BE2C (cell line): ENCODE results near the gene TBX22. TPM values are rescaled to one million over a fixed set of nuclear protein-coding genes. Genes with fewer than 3 reads are reported as not detected.

Source experiments
- DNase-seq: peaks from one replicate; pipeline ENCODE4 v3.0.0-alpha.2; 2020
- H3K27me3 ChIP-seq: fragments of 250-450 bp; sonication (Bioruptor Pico); 2 replicates; pipeline ENCODE4 v1.5.1; 2020; ENCODE audit warnings: mild to moderate bottlenecking
- H3K36me3 ChIP-seq: fragments of 250-450 bp; sonication (Bioruptor Pico); 2 replicates; pipeline ENCODE4 v1.5.1; 2020; ENCODE audit warnings: mild to moderate bottlenecking
- H3K4me1 ChIP-seq: fragments of 250-450 bp; sonication (Bioruptor Pico); 2 replicates; pipeline ENCODE4 v1.5.1; 2020
- H3K4me3 ChIP-seq: 2 replicates; pipeline ENCODE4 v1.5.1; 2011; ENCODE audit warnings: low read depth, low read length
- H3K9me3 ChIP-seq: fragments of 250-450 bp; sonication (Bioruptor Pico); 2 replicates; pipeline ENCODE4 v1.5.1; 2020
- polyA plus RNA-seq: library from polyadenylated mRNA; unstranded; fragments of >200 nt; gene quantifications from one replicate; pipeline ENCODE4 v1.2.1, GENCODE V29; 2012; ENCODE audit warnings: low read depth, missing spikeins; ENCODE audit not compliant: insufficient read length, insufficient read depth
- TF ChIP-seq, protein P1 (sequence below): IDR thresholded peaks from 2 replicates; pipeline ENCODE4 v1.5.1; 2012; ENCODE audit warnings: mild to moderate bottlenecking, low read depth, low read length

The TBX22 gene, protein sequence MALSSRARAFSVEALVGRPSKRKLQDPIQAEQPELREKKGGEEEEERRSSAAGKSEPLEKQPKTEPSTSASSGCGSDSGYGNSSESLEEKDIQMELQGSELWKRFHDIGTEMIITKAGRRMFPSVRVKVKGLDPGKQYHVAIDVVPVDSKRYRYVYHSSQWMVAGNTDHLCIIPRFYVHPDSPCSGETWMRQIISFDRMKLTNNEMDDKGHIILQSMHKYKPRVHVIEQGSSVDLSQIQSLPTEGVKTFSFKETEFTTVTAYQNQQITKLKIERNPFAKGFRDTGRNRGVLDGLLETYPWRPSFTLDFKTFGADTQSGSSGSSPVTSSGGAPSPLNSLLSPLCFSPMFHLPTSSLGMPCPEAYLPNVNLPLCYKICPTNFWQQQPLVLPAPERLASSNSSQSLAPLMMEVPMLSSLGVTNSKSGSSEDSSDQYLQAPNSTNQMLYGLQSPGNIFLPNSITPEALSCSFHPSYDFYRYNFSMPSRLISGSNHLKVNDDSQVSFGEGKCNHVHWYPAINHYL
- 0.74 TPM for polyA plus RNA-seq

DNA sequence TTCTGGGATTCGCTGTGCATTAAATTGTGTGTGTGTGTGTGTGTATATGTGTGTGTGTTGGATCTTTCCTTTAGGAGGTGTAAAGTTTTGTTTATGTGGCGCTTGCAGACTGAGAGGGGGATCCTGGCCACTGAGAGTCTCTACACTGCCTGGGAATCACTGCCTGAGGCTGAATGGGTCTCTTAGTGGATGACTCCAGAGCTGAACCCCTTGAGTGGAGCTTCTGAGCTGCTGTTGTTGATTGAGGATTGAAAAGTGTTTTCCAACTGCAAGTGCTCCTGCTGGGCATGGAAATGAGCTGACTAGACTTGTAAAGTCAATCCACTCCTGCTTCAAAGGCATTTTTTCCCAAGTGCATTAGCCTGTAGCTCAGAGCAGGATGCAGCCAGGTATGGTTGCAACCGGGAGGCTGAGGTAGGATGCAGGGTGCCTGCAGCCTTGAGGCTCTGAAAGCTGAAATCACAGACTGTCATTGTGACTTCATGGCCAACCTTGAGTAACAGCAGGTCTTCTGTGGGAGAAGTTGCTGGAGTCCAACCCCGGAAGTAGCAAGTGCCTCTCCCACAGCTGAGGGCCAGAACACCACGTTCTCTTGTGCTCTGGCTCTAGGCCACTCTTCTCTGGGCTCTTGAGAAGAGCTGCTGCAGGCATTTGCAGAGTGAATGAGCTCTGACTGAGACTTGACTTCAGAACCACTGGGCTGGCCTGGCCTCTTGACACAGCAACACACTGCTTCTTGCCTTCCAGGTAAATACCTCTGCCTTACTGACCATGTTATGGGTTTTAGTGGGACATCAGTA is at the start of gene TBX22:
TBX22 (plus strand) TSS at position 613 of the 800 bp plus-strand sequence. CDS start 7,517 bp downstream, outside the sequence.
- Histone ChIP-seq H3K4me1 (no peaks in the 10 kb centered on the region), H3K36me3 (no peaks in the 10 kb centered on the region), H3K4me3 (no peak within 1 kb of the TSS), H3K9me3 (no peaks in the 10 kb centered on the region), H3K27me3 (no peaks in the 10 kb centered on the region)
- TF ChIP-seq, protein P1, sequence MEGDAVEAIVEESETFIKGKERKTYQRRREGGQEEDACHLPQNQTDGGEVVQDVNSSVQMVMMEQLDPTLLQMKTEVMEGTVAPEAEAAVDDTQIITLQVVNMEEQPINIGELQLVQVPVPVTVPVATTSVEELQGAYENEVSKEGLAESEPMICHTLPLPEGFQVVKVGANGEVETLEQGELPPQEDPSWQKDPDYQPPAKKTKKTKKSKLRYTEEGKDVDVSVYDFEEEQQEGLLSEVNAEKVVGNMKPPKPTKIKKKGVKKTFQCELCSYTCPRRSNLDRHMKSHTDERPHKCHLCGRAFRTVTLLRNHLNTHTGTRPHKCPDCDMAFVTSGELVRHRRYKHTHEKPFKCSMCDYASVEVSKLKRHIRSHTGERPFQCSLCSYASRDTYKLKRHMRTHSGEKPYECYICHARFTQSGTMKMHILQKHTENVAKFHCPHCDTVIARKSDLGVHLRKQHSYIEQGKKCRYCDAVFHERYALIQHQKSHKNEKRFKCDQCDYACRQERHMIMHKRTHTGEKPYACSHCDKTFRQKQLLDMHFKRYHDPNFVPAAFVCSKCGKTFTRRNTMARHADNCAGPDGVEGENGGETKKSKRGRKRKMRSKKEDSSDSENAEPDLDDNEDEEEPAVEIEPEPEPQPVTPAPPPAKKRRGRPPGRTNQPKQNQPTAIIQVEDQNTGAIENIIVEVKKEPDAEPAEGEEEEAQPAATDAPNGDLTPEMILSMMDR, result no peak
- DNase-seq, result no peak

DNA sequence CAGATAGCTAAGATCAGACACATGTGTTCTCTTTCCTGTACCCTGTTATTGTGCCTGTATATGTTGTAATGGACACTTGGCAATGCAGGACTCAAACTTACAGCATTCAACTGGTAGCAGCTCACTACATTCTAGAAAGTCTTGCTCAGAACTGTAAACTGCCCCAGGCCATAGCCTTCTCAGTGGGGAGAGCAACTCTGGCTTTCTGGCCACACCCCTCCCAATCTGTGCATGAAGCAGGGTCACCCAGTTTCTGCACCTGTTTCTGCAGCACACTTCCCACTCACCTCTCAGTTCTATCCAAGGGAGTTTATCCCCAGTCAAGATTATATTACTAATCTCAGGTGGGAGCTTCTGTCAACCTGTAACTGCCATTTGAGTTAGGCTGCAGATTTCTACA is 38.9 kb upstream of the TBX22 start:
- no peaks in the 10 kb centered on the region for H3K4me1 ChIP-seq
- TF ChIP-seq, protein P1, result no peak
- H3K9me3 ChIP-seq, result no peaks in the 10 kb centered on the region
- no peaks in the 10 kb centered on the region for H3K36me3 ChIP-seq
- no peak overlapping the region for H3K4me3 ChIP-seq
- H3K27me3 ChIP-seq, result no peaks in the 10 kb centered on the region
- DNase-seq, result no peak

DNA sequence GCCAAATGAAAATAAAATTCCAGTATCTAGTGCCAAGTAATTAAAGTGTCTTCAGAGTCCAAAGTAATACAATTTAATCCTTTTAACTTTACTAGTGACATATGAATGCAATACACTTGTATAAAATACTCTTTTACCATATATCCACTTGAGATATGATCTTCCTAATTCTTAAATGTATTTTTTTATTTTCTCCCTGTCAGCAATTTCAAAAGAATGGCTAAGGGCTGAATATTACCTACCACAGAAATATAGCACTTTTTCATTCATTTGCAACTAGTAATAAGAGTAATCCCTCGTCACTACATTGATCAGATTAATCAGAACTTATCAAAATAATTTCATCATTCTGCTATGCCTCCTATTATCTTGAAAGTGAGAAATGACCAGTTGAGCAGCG is 10.1 kb upstream of the TBX22 start:
- H3K27me3 ChIP-seq, result no peaks in the 10 kb centered on the region
- TF ChIP-seq, protein P1, result no peak

DNA sequence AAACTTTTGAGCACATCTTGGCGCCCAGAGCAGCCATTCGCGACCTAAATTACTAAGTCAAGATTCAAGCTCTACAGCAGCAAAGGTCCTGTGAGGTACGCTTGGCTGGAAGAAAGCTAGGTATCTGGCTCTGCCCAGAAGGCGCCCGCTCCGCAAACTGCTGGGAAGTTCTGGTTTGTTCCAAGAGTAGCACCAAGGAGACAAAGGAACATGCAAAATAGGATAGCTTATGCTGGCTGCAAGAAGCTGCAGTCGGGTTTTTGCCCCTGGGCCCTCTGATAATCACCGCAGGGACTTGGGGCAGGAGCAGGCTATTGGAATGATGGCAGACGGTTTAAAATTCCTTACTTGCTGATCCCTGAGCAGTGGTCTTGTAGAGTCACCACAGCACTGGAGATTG is 3.0 kb upstream of the TBX22 start:
- H3K36me3 ChIP-seq, result no peaks in the 10 kb centered on the region
- no peaks in the 10 kb centered on the region for H3K27me3 ChIP-seq
- TF ChIP-seq, protein P1, result no peak
- H3K4me1 ChIP-seq, result no peaks in the 10 kb centered on the region
- H3K4me3 ChIP-seq, result no peak overlapping the region
- H3K9me3 ChIP-seq, result no peaks in the 10 kb centered on the region
- no peak for DNase-seq

More for the DNA sequence above, 10.1 kb upstream of the TBX22 start:
- no peak for DNase-seq
- no peak overlapping the region for H3K4me3 ChIP-seq
- no peaks in the 10 kb centered on the region for H3K36me3 ChIP-seq
- H3K9me3 ChIP-seq, result no peaks in the 10 kb centered on the region
- H3K4me1 ChIP-seq, result no peaks in the 10 kb centered on the region

DNA sequence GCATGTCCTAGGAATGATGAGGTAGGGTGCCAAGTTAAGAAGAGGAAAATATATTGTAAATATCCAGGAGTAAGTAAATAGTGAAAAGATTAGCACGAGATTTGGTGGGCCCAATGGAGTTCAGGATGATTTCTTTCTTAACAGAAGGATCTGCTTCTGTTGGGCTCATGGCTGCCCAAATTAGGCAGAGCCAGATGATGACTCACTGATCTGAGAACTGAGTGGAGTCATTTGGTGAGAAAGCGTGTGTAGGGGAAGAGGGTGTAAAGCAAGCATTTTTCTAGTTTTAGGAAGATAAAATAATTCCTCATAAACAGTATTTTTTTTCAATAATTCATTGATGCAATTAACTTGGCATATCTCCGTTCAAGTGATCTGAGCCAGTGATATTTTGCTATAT is 1.6 kb downstream of the TBX22 start:
- H3K27me3 ChIP-seq, result no peaks in the 10 kb centered on the region
- no peaks in the 10 kb centered on the region for H3K36me3 ChIP-seq

More for the DNA sequence above, 1.6 kb downstream of the TBX22 start:
- DNase-seq, result no peak
- no peaks in the 10 kb centered on the region for H3K4me1 ChIP-seq
- TF ChIP-seq, protein P1, result no peak
- H3K4me3 ChIP-seq, result no peak overlapping the region
- H3K9me3 ChIP-seq, result no peaks in the 10 kb centered on the region
